Cerebellar nuclear complex (tissue), 1 donor: ENCODE data around the gene TSPAN10.
A peak's percentile ranks its signal among the peaks of the same experiment; 100 is the strongest.

Experiments used
- DNase-seq, 2 experiments: peaks; one replicate each; lab custom pipeline; 2025; lab: John Stamatoyannopoulos, UW

Gene TSPAN10

GRCh38 chr17:81635431-81635830, 1.6 kb upstream of the TSPAN10 start:
- no peak for DNase-seq

DNA sequence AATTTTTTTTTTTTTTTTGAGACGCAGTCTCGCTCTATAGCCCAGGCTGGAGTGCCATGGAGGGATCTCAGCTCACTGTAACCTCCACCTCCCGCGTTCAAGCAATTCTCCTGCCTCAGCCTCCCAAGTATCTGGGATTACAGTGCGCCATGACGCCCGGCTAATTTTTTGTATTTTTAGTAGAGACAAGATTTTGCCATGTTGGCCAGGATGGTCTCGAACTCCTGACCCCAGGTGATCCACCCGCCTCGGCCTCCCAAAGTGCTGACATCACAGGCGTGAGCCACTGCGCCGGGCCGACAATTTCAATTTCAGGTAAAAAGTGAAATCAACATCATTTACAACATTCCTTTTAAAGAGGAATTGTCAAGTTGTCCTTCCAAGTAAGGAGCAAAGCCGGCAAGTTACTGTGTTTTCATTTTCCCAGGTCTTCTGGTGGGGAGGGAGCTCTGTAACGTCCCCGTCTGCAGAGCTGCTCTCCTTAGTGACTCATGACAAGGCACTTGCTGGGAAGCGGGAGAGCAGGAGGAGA, 957 bp upstream of the TSPAN10 start:
- no peak for DNase-seq

DNA sequence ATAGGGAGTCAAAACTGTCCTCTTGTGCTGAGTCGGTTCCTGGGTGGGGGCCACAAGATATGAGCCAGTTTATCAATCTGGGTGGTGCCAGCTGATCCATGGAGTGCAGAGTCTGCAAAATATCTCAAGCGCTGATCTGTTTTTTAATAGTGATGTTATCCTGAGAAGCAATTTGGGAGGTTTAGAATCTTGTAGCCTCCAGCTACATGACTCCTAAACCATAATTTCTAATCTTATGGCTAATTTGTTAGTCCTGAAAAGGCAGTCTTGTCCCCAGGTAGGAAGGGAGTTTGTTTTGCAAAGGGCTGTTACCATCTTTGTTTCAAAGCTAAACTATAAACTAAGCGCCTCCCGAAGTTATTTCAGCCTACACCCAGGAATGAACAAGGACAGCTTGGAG, 1.7 kb downstream of the TSPAN10 start:
- no peak for DNase-seq

GRCh38 chr17:81640011-81640410, 3.0 kb downstream of the TSPAN10 start:
- DNase-seq: no peak

DNA sequence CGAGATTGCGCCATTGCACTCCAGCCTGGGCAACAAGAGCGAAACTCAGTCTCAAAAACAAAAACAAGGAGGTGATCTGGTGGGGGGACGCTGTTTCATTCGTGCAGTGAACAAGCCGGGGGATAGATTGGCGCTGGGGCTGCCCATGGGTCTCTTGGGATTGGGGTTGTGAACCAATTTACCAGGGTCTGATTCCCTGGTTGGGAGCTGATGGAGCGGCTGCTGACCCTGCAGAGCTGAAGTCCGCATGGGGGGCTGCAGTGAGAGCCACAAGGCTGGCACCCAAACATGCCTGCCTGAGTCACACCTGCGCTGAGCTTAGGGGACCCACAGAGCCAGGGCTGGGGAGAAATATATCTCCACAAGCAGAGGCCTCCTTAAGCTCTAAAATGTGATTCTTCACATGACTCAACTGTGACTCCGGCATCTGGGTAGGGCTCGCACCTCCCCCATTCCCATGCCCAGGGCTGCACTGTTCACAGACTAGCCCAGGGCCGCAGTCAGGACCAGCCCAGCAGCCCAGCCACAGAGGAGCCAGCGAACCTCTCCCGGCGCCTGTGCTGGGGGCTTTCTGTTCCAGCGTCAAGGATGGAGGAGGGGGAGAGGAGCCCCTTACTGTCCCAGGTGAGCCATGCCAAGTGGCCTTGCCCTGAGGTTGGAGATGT, 5.0 kb downstream of the TSPAN10 start:
- DNase-seq: no peak

GRCh38 chr17:81644496-81644895, 7.5 kb downstream of the TSPAN10 start:
- DNase-seq: no peak

DNA sequence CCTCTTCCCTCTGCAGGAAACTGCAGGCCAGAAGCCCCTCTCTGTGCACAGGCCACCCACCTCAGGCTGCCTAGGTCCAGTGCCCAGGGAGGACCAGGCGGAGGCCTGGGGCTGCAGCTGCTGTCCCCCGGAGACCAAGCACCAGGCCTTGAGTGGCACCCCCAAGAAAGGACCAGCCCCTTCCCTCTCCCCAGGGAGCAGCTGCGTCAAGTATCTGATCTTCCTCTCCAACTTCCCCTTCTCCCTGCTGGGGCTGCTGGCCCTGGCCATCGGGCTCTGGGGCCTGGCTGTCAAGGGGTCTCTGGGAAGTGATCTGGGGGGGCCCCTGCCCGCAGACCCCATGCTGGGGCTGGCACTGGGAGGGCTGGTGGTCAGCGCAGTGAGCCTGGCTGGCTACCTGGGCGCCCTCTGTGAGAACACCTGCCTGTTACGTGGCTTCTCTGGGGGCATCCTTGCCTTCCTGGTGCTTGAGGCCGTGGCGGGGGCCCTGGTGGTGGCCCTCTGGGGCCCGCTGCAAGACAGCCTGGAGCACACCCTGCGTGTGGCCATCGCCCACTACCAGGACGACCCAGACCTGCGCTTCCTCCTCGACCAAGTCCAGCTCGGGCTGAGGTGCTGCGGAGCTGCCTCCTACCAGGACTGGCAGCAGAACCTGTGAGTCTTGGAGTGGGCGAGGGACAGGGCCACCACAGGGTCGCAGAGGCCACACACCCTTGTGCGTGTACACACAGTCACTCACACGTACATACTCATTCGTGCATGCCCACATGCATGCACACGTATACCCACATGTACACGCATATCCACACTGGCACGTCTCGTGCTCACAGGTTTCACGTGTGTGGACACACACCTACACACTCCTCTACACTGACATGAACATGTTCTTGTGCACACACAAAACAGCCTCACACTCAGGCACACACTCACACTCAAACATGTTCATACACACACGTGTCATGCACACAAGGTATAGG, 8.3 kb downstream of the TSPAN10 start:
- DNase-seq: no peak

GRCh38 chr17:81646869-81647600, 10.0 kb downstream of the TSPAN10 start:
- peak; percentile 59 to 72 for DNase-seq

DNA sequence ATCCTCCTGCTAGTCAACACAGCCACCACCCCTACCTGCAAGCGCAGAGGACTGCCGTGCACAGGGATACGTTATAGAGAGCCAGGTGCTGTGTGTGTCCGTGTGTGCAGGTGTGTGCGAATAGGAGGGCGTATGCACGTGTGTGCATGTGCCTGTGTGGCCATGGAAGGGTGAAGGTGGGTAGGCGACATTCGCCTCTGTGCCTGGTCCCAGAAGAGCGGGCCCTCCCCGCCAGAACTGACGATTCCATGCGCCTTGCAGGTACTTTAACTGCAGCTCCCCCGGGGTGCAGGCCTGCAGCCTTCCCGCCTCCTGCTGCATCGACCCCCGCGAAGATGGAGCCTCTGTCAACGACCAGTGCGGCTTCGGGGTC, 10.6 kb downstream of the TSPAN10 start:
- DNase-seq: no peak

GRCh38 chr17:81648013-81648706, 11.2 kb downstream of the TSPAN10 start:
- DNase-seq: no peak

DNA sequence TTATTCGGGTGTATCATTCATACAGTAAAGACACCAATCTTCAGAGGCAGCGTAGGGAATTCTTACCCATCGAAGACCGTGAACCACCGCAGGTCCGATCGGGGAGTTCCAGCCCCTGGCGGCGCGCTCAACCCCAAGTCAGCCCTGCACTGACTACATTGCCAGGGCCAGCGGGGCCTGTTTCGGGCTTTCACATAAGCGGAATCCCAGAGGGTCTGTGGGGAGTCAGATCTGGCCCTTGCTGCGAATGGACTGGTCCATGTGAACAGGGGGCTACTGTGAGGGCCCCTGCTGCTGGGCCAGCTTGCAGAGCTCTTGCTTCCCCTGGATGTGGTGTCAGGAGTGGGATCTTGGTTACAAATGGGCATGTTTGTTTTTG, 11.7 kb downstream of the TSPAN10 start:
- DNase-seq: no peak

GRCh38 chr17:81650951-81651350, 14.0 kb downstream of the TSPAN10 start:
- DNase-seq: no peak

DNA sequence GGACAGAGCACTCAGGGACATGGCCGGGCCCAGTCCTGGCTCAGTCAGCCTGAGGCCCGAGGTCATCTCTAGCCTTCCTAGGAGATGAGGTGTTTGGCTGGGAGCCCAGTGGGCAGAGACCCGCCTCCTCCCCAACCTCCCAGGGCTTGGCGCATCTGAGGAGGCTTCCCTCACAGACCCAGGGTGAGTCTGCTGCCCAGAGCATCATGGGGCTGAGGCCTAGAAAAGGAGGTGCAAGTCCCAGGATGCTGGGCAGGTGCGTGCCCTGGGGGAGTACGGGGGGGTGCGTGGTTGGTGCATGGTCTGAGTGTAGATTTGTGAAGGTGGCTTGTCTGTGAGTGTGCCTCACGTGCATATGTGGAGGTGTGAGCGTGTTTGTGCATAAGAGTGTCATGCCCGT, 14.7 kb downstream of the TSPAN10 start:
- DNase-seq: no peak

GRCh38 chr17:81652906-81653771, 16.1 kb downstream of the TSPAN10 start:
- DNase-seq: no peak

DNA sequence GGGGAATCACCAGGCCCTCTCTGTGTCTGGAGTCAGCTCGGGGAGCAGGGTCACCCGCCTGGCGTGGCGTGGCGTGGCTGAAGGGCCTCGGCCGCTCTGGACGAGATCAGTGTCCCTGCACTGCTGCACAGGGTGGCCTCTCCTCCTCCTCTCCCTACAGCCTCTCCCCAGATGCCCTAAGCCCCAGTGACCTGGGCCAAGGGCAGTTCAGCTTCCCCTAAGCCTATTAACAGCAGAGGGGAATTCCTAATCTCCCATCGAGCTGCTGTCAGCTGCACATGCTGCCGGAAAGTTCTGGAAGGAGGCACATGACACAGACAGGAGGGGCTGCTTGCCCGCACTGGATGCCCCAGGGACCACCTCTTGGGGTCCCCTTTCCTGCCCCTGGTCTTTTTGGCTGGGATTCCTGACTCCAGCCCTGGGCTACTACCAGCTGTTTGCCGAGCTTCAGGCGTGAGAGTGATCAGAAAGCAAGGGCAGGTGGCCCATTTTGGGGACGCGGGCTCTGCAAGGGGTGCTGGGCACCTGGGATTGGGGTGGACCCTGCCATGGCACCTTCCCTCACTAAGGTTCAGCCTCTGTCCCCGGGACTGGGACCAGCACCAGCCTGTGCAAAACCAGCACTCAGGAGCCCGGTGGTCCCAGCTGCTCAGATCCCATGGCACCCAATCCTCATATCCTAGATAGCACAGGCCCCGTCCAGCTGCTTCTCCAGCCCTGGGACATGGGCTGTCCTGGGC, 18.6 kb downstream of the TSPAN10 start:
- no peak for DNase-seq

- no peak for DNase-seq
Observed at GRCh38 chr17:81656118-81656743, 19.2 kb downstream of the TSPAN10 start, which contains the start of gene PDE6G. TSS of gene PDE6G (minus strand) at chr17:81656542. CDS start at chr17:81653305, 3,237 bp downstream.

DNA sequence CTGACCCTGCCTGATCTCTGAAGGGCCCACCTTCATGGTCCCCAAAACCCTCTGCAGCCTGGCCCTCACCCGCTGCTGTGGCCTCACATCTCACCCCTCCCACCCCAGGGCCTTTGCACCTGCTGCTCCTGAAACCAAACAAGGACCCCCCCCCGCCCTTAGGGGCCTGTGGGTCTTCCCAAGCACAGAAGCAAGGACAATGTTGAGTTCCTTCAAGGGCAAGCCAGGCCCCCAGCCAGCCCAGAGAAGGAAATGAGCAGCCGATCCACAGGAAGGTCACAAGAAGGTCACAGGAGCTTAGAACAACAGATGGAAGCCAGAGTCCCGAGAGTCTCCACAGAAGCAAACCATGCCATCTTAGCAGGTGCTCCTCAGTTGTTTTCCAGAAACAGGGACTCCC, 19.8 kb downstream of the TSPAN10 start:
- DNase-seq: no peak

- no peak for DNase-seq
Observed at GRCh38 chr17:81659038-81659437, 22.0 kb downstream of the TSPAN10 start.

DNA sequence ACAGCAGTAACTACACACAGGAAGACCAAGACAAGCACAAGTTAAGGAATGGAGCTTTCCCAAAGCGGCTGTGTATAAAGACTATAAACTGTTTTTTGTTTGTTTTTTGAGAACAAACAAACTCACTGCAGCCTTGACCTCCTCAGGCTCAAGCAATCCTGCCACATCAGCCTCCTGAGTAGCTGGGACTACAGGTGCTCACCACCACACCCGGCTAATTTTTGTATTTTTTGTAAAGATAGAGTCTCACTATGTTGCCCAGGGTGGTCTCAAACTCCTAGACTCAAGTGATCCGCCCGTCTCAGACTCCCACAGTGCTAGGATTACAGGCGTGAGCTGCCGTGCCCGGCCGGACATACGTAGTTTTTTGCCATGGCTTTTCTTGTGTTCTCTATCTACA, 23.4 kb downstream of the TSPAN10 start:
- no peak for DNase-seq
